GM18909 (cell line): Measurements from ENCODE around the gene UIMC1.

Source experiments
- ATAC-seq: cut with Tn5 transposase; IDR thresholded peaks from one replicate; pipeline ENCODE4 v1.9.1; 2021; ENCODE audit warnings: mild to moderate bottlenecking; ENCODE audit not compliant: unreplicated experiment, poor library complexity

The UIMC1 gene

GRCh38 chr5:176888016-176888864 is 118.3 kb downstream of the UIMC1 start:
- no peak for ATAC-seq

GRCh38 chr5:176887252-176887849 is 119.2 kb downstream of the UIMC1 start:
- ATAC-seq = no peak

- no peak for ATAC-seq
Measured at GRCh38 chr5:176886336-176887251, 120.0 kb downstream of the UIMC1 start.

GRCh38 chr5:176884571-176884890 is 122.0 kb downstream of the UIMC1 start:
- ATAC-seq = no peak

GRCh38 chr5:176883700-176884570 is 122.6 kb downstream of the UIMC1 start:
- ATAC-seq = no peak

GRCh38 chr5:176882567-176882903 is 124.0 kb downstream of the UIMC1 start:
- no peak for ATAC-seq

GRCh38 chr5:176881816-176882566 is 124.6 kb downstream of the UIMC1 start:
- no peak for ATAC-seq

GRCh38 chr5:176881021-176881749 is 125.4 kb downstream of the UIMC1 start:
- ATAC-seq = no peak

GRCh38 chr5:176880366-176881020 is 126.1 kb downstream of the UIMC1 start:
- no peak for ATAC-seq

- ATAC-seq = no peak
Measured at GRCh38 chr5:176879663-176880361, 126.8 kb downstream of the UIMC1 start.

- no peak for ATAC-seq
Measured at GRCh38 chr5:176878906-176879662, 127.5 kb downstream of the UIMC1 start.

- ATAC-seq = no peak
Measured at GRCh38 chr5:176878463-176878862, 128.1 kb downstream of the UIMC1 start.

- ATAC-seq = no peak
Measured at GRCh38 chr5:176877793-176878331, 128.7 kb downstream of the UIMC1 start.

- no peak for ATAC-seq
Measured at GRCh38 chr5:176876506-176877431, 129.8 kb downstream of the UIMC1 start.

GRCh38 chr5:176875783-176876505 is 130.6 kb downstream of the UIMC1 start:
- no peak for ATAC-seq
